Hematopoietic multipotent progenitor cell treated with erythropoietin and hydrocortisone succinate and interleukin-3 and kit ligand, for 8 days (in vitro differentiated cells): ENCODE measurements around the gene HOXA5.

Experiments
- DNase-seq: peaks from one replicate; pipeline ENCODE4 v3.0.0-alpha.2; 2015

Gene HOXA5

DNA sequence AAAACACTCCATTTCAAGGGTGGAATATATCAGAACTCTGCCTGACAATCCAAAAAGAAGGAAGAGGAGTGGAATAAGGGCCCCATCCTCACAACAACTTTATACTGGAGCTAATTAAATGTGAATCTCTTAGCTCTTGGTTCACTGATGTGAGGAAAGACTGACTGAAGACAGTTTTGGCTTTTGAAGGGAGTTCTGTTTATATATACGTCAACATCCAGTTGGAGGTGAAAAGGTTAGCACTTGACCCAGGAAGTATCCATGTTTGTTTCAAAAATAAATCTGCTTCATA lies 50.7 kb downstream of the HOXA5 start:
- DNase-seq: no peak

- DNase-seq: no peak
Observed at GRCh38 chr7:27091941-27092818, 51.3 kb downstream of the HOXA5 start.

DNA sequence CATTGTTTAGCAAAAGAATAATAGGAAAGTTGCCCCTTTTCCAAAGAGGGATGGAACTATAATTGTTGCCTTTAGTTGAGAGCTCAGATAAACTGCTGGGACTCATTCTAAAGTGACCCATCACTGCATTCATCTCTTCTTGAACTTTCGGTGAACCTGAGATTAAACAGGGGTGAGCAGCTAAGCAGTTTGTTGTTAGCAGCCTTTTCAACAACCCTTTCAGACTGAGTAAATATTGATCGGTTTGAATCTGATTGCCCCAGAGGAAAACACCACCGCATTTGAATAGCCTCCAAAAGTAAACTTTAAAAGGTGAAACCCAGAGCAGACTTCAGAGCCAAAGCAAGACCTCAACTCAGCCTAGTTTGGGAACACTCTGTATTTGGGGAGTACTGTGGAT lies 52.4 kb downstream of the HOXA5 start:
- DNase-seq: no peak
